Retinal pigment epithelial cell (primary cell): ENCODE data around the gene CDK5R2.

Experiments
- DNase-seq: peaks from one replicate; pipeline ENCODE4 v3.0.0-alpha.2; 2010; ENCODE audit warnings: low read depth
- H3K4me3 ChIP-seq: 2 replicates; pipeline ENCODE4 v1.5.1; 2011; ENCODE audit warnings: mild to moderate bottlenecking, low read length, control low read depth, moderate library complexity
- CTCF ChIP-seq: conservative IDR thresholded peaks from 2 replicates; pipeline ENCODE4 v1.5.1; 2011; ENCODE audit warnings: low read depth, low read length, control low read depth, inconsistent platforms

CDK5R2 gene

GRCh38 chr2:218957671-218958070 lies 1.8 kb upstream of the CDK5R2 start:
- no peak for TF ChIP-seq CTCF
- no peak for DNase-seq
- H3K4me3 ChIP-seq: no peak overlapping the region

GRCh38 chr2:218958276-218958675 lies 1.2 kb upstream of the CDK5R2 start:
- no peak for TF ChIP-seq CTCF
- no peak for DNase-seq
- H3K4me3 ChIP-seq: no peak overlapping the region

GRCh38 chr2:218959761-218960308 lies 369 bp downstream of the CDK5R2 start:
- no peak for DNase-seq
- no peak overlapping the region for H3K4me3 ChIP-seq
- no peak for TF ChIP-seq CTCF

GRCh38 chr2:218960309-218961165 lies 1.1 kb downstream of the CDK5R2 start:
- no peak for DNase-seq
- TF ChIP-seq CTCF: no peak
- no peak overlapping the region for H3K4me3 ChIP-seq

- no peak for DNase-seq
- no peak overlapping the region for H3K4me3 ChIP-seq
- no peak for TF ChIP-seq CTCF
Measured at GRCh38 chr2:218961229-218961628, 1.8 kb downstream of the CDK5R2 start.

GRCh38 chr2:218961651-218962570 lies 2.4 kb downstream of the CDK5R2 start:
- no peak for DNase-seq
- TF ChIP-seq CTCF: no peak
- no peak overlapping the region for H3K4me3 ChIP-seq
